ENCODE results near the gene KBTBD13. TPM values are rescaled to one million over a fixed set of nuclear protein-coding genes. Genes with fewer than 3 reads are reported as not detected.
"Not testable (repeated sequence)": the region's sequence is repeated elsewhere in the genome, so short reads cannot be mapped to it uniquely, and the experiment has no call there.

Gene KBTBD13
- total and polyA plus RNA-seq, 4 donors = 0.06 to 0.08 TPM; not detected in 2

GRCh38 chr15:65067317-65067644, 9.3 kb upstream of the KBTBD13 start:
- peak overlapping the region; percentile 16 for H3K4me3 ChIP-seq (ENCODE audit: low read depth, low read length)
- peaks cover 2% of the 10 kb centered on the region for H3K36me3 ChIP-seq (ENCODE audit: control insufficient read depth, insufficient read depth, low read length)
- H3K27ac ChIP-seq (ENCODE audit: low read depth, low read length) = peak overlapping the region; percentile 58
- peaks cover 38% of the 10 kb centered on the region for H3K27me3 ChIP-seq (ENCODE audit: control insufficient read depth, insufficient read depth, low read length)
- DNase-seq (ENCODE audit: low read depth in 4 of 6, low spot score in 6 of 6) = no peak
- 18% methylated on average over 8 of the region's 8 CpGs for WGBS (ENCODE audit: insufficient coverage)
- peaks cover 57% of the 10 kb centered on the region for H3K4me1 ChIP-seq (ENCODE audit: control insufficient read depth, insufficient read depth, low read length)
- no peaks in the 10 kb centered on the region for H3K9me3 ChIP-seq (ENCODE audit: control insufficient read depth, insufficient read depth, low read length)

GRCh38 chr15:65067645-65068402, 8.7 kb upstream of the KBTBD13 start, which contains the start of gene RASL12:
Gene RASL12 (minus strand): TSS chr15:65067991. CDS start chr15:65067835, 156 bp downstream.
- H3K4me3 ChIP-seq (ENCODE audit: low read depth, low read length) = peak within 1 kb of the TSS; percentile 26
- DNase-seq (ENCODE audit: low read depth in 4 of 6, low spot score in 6 of 6) = no peak
- H3K4me1 ChIP-seq (ENCODE audit: control insufficient read depth, insufficient read depth, low read length) = peaks cover 60% of the 10 kb centered on the region
- 3% methylated on average over 58 of the region's 66 CpGs for WGBS (ENCODE audit: insufficient coverage)
- H3K36me3 ChIP-seq (ENCODE audit: control insufficient read depth, insufficient read depth, low read length) = peaks cover 2% of the 10 kb centered on the region
- no peaks in the 10 kb centered on the region for H3K9me3 ChIP-seq (ENCODE audit: control insufficient read depth, insufficient read depth, low read length)
- peaks cover 38% of the 10 kb centered on the region for H3K27me3 ChIP-seq (ENCODE audit: control insufficient read depth, insufficient read depth, low read length)
- peak within 1 kb of the TSS; percentile 58 for H3K27ac ChIP-seq (ENCODE audit: low read depth, low read length)

- WGBS (ENCODE audit: insufficient coverage) = no CpG with 5 or more reads among the region's 3 CpGs
- no peak for DNase-seq (ENCODE audit: low read depth in 4 of 6, low spot score in 6 of 6)
- Histone ChIP-seq H3K4me3 (ENCODE audit: low read depth, low read length) (peak overlapping the region; percentile 26), H3K4me1 (ENCODE audit: control insufficient read depth, insufficient read depth, low read length) (peaks cover 60% of the 10 kb centered on the region), H3K27me3 (ENCODE audit: control insufficient read depth, insufficient read depth, low read length) (peaks cover 38% of the 10 kb centered on the region), H3K27ac (ENCODE audit: low read depth, low read length) (peak overlapping the region; percentile 52), H3K36me3 (ENCODE audit: control insufficient read depth, insufficient read depth, low read length) (peaks cover 2% of the 10 kb centered on the region), H3K9me3 (ENCODE audit: control insufficient read depth, insufficient read depth, low read length) (no peaks in the 10 kb centered on the region)
Observed at GRCh38 chr15:65068403-65068788, 8.2 kb upstream of the KBTBD13 start.

GRCh38 chr15:65069179-65069578, 7.4 kb upstream of the KBTBD13 start:
- Histone ChIP-seq H3K4me3 (ENCODE audit: low read depth, low read length) (no peak overlapping the region), H3K27me3 (ENCODE audit: control insufficient read depth, insufficient read depth, low read length) (peaks cover 36% of the 10 kb centered on the region), H3K36me3 (ENCODE audit: control insufficient read depth, insufficient read depth, low read length) (peaks cover 2% of the 10 kb centered on the region), H3K27ac (ENCODE audit: low read depth, low read length) (peak overlapping the region; percentile 40), H3K9me3 (ENCODE audit: control insufficient read depth, insufficient read depth, low read length) (no peaks in the 10 kb centered on the region), H3K4me1 (ENCODE audit: control insufficient read depth, insufficient read depth, low read length) (peaks cover 56% of the 10 kb centered on the region)
- DNase-seq (ENCODE audit: low read depth in 4 of 6, low spot score in 6 of 6) = no peak
- 80% methylated on average over 1 of the region's 1 CpG for WGBS (ENCODE audit: insufficient coverage)

- H3K4me1 ChIP-seq (ENCODE audit: control insufficient read depth, insufficient read depth, low read length) = peaks cover 53% of the 10 kb centered on the region
- H3K27ac ChIP-seq (ENCODE audit: low read depth, low read length) = peak overlapping the region; percentile 7
- 84% methylated on average over 4 of the region's 5 CpGs for WGBS (ENCODE audit: insufficient coverage)
- no peak overlapping the region for H3K4me3 ChIP-seq (ENCODE audit: low read depth, low read length)
- peaks cover 1% of the 10 kb centered on the region for H3K36me3 ChIP-seq (ENCODE audit: control insufficient read depth, insufficient read depth, low read length)
- peaks cover 33% of the 10 kb centered on the region for H3K27me3 ChIP-seq (ENCODE audit: control insufficient read depth, insufficient read depth, low read length)
- H3K9me3 ChIP-seq (ENCODE audit: control insufficient read depth, insufficient read depth, low read length) = no peaks in the 10 kb centered on the region
- no peak for DNase-seq (ENCODE audit: low read depth in 4 of 6, low spot score in 6 of 6)
Observed at GRCh38 chr15:65069779-65070546, 6.6 kb upstream of the KBTBD13 start.

GRCh38 chr15:65071381-65071811, 5.2 kb upstream of the KBTBD13 start:
- Histone ChIP-seq H3K4me3 (ENCODE audit: low read depth, low read length) (no peak overlapping the region), H3K27ac (ENCODE audit: low read depth, low read length) (peak overlapping the region; percentile 45), H3K27me3 (ENCODE audit: control insufficient read depth, insufficient read depth, low read length) (peaks cover 24% of the 10 kb centered on the region), H3K9me3 (ENCODE audit: control insufficient read depth, insufficient read depth, low read length) (no peaks in the 10 kb centered on the region), H3K4me1 (ENCODE audit: control insufficient read depth, insufficient read depth, low read length) (peaks cover 50% of the 10 kb centered on the region), H3K36me3 (ENCODE audit: control insufficient read depth, insufficient read depth, low read length) (no peaks in the 10 kb centered on the region)
- peak in 1 of 6 donors; percentile 84 for DNase-seq (ENCODE audit: low read depth in 4 of 6, low spot score in 6 of 6)
- WGBS (ENCODE audit: insufficient coverage) = 19% methylated on average over 2 of the region's 5 CpGs

- Histone ChIP-seq H3K36me3 (ENCODE audit: control insufficient read depth, insufficient read depth, low read length) (peaks cover 2% of the 10 kb centered on the region), H3K27ac (ENCODE audit: low read depth, low read length) (peak overlapping the region; percentile 45), H3K27me3 (ENCODE audit: control insufficient read depth, insufficient read depth, low read length) (peaks cover 21% of the 10 kb centered on the region), H3K4me3 (ENCODE audit: low read depth, low read length) (no peak overlapping the region), H3K9me3 (ENCODE audit: control insufficient read depth, insufficient read depth, low read length) (no peaks in the 10 kb centered on the region), H3K4me1 (ENCODE audit: control insufficient read depth, insufficient read depth, low read length) (peaks cover 47% of the 10 kb centered on the region)
- WGBS (ENCODE audit: insufficient coverage) = no CpG with 5 or more reads among the region's 1 CpG
- DNase-seq (ENCODE audit: low read depth in 4 of 6, low spot score in 6 of 6) = peak in 1 of 6 donors; percentile 66
Observed at GRCh38 chr15:65072027-65072426, 4.5 kb upstream of the KBTBD13 start.

GRCh38 chr15:65072617-65073016, 3.9 kb upstream of the KBTBD13 start:
- no peak overlapping the region for H3K4me3 ChIP-seq (ENCODE audit: low read depth, low read length)
- H3K27ac ChIP-seq (ENCODE audit: low read depth, low read length) = peak overlapping the region; percentile 40
- peaks cover 19% of the 10 kb centered on the region for H3K27me3 ChIP-seq (ENCODE audit: control insufficient read depth, insufficient read depth, low read length)
- 95% methylated on average over 3 of the region's 3 CpGs for WGBS (ENCODE audit: insufficient coverage)
- H3K9me3 ChIP-seq (ENCODE audit: control insufficient read depth, insufficient read depth, low read length) = no peaks in the 10 kb centered on the region
- peaks cover 2% of the 10 kb centered on the region for H3K36me3 ChIP-seq (ENCODE audit: control insufficient read depth, insufficient read depth, low read length)
- DNase-seq (ENCODE audit: low read depth in 4 of 6, low spot score in 6 of 6) = no peak
- peaks cover 42% of the 10 kb centered on the region for H3K4me1 ChIP-seq (ENCODE audit: control insufficient read depth, insufficient read depth, low read length)

- H3K4me1 ChIP-seq (ENCODE audit: control insufficient read depth, insufficient read depth, low read length) = peaks cover 38% of the 10 kb centered on the region
- WGBS (ENCODE audit: insufficient coverage) = 96% methylated on average over 13 of the region's 22 CpGs
- H3K9me3 ChIP-seq (ENCODE audit: control insufficient read depth, insufficient read depth, low read length); H3K27ac ChIP-seq (ENCODE audit: low read depth, low read length); H3K36me3 ChIP-seq (ENCODE audit: control insufficient read depth, insufficient read depth, low read length); H3K4me3 ChIP-seq (ENCODE audit: low read depth, low read length); DNase-seq (ENCODE audit: low read depth in 4 of 6, low spot score in 6 of 6): not testable (repeated sequence)
- peaks cover 33% of the 10 kb centered on the region for H3K27me3 ChIP-seq (ENCODE audit: control insufficient read depth, insufficient read depth, low read length)
Observed at GRCh38 chr15:65074946-65075345, 1.6 kb upstream of the KBTBD13 start.

Measured in spinal cord (tissue), 10 donors.